GM12878 (cell line): ENCODE results near the gene ZBED1. TPM values are rescaled to one million over a fixed set of nuclear protein-coding genes. Genes with fewer than 3 reads are reported as not detected.

Experiments
- ATAC-seq: fragments of 200-7000 bp; cut with Tn5 transposase; 3 replicates; pipeline ENCODE4 v1.9.1; 2020; ENCODE audit warnings: mild to moderate bottlenecking, moderate library complexity
- BruUV-seq: library from RNA; stranded (reverse); fragments of 400-500 nt; replicated peaks from 2 replicates; lab custom pipeline; 2021; lab: Mats Ljungman, UMichigan
- CTCF ChIA-PET: fragments of 300-600 bp; sonication (Branson Sonifier 250); formaldehyde crosslinking; extraction: SDS; loops from one replicate; lab custom pipeline; 2021; ENCODE audit warnings: inconsistent platforms; lab: Yijun Ruan, JAX
- POLR2A ChIA-PET: fragments of 350-600 bp; formaldehyde crosslinking; extraction: SDS; loops from one replicate; lab custom pipeline; 2021; ENCODE audit warnings: inconsistent platforms; lab: Charles Lee
- RAD21 ChIA-PET: fragments of 300-600 bp; sonication (Branson Sonifier 250); formaldehyde crosslinking; loops from one replicate; lab custom pipeline; 2023; ENCODE audit warnings: antibody characterized with exemption; ENCODE audit not compliant: unreplicated experiment; lab: Charles Lee
- SMC1A ChIA-PET: fragments of 300-600 bp; sonication (Branson Sonifier 250); formaldehyde crosslinking; loops from one replicate; lab custom pipeline; 2023; ENCODE audit not compliant: unreplicated experiment, uncharacterized antibody; lab: Charles Lee
- DNase-seq: peaks from one replicate; pipeline ENCODE4 v3.0.0-alpha.2; 2011; ENCODE audit warnings: low read depth, low spot score
- FAIRE-seq: peaks from 3 replicates; lab custom pipeline; 2011; peaks lifted over from hg19 to GRCh38; lab: Jason Lieb, UNC
- H2AFZ ChIP-seq: 2 replicates; pipeline ENCODE4 v1.6.0; 2011; ENCODE audit warnings: low read depth, low read length, control low read depth; ENCODE audit not compliant: control insufficient read depth
- H3K27ac ChIP-seq: 2 replicates; pipeline ENCODE4 v1.5.1; 2011; ENCODE audit warnings: control low read depth; ENCODE audit not compliant: control insufficient read depth, insufficient read depth
- H3K27me3 ChIP-seq, 2 experiments: replicated peaks in 1 of 2; 2 replicates each; pipeline versions ENCODE4 v1.6.0 to v1.6.1; 2011; ENCODE audit warnings: low read length in 1 of 2; ENCODE audit not compliant: control insufficient read depth in 2 of 2, insufficient read depth in 2 of 2
- H3K36me3 ChIP-seq, 2 experiments: 2 replicates each; pipeline ENCODE4 v1.5.1; 2011; ENCODE audit warnings: low read length in 1 of 2; ENCODE audit not compliant: control insufficient read depth in 2 of 2, insufficient read depth in 2 of 2
- H3K4me1 ChIP-seq: 2 replicates; pipeline ENCODE4 v1.6.1; 2011; ENCODE audit warnings: mild to moderate bottlenecking, low read length, moderate library complexity, mixed read lengths; ENCODE audit not compliant: control insufficient read depth, insufficient read depth
- H3K4me2 ChIP-seq: 2 replicates; pipeline ENCODE4 v1.6.0; 2011; ENCODE audit warnings: control low read depth; ENCODE audit not compliant: control insufficient read depth, insufficient read depth
- H3K4me3 ChIP-seq: fragments of 200-600 bp; sonication (generic); 2 replicates; pipeline ENCODE4 v1.5.1; 2016
- H3K79me2 ChIP-seq: 2 replicates; pipeline ENCODE4 v1.6.0; 2011; ENCODE audit warnings: low read length; ENCODE audit not compliant: control insufficient read depth, insufficient read depth
- H3K9ac ChIP-seq: 2 replicates; pipeline ENCODE4 v1.8.0; 2011; ENCODE audit warnings: low read length, control low read depth, mixed read lengths; ENCODE audit not compliant: control insufficient read depth, insufficient read depth
- H3K9me3 ChIP-seq: replicated peaks from 3 replicates; pipeline ENCODE4 v1.5.1; 2011; ENCODE audit warnings: mild to moderate bottlenecking, low read length; ENCODE audit not compliant: control insufficient read depth, insufficient read depth
- H4K20me1 ChIP-seq: 2 replicates; pipeline ENCODE4 v1.6.0; 2011; ENCODE audit not compliant: control insufficient read depth, insufficient read depth
- EGR1 ChIP-seq, 2 experiments: IDR thresholded peaks; 1 replicate in 1 of 2; 2 replicates in 1 of 2; pipeline ENCODE4 v1.6.1; 2011 to 2012; ENCODE audit warnings: low read depth in 2 of 2, low read length in 2 of 2, borderline replicate concordance in 1 of 2, mild to moderate bottlenecking in 1 of 2, moderate library complexity in 1 of 2
- POLR2AphosphoS2 ChIP-seq: IDR thresholded peaks from 2 replicates; pipeline ENCODE4 v1.6.1; 2011; ENCODE audit warnings: low read depth, mild to moderate bottlenecking, low read length, improper control_type of control experiment, moderate library complexity
- RBBP5 ChIP-seq: fragments of 200-600 bp; sonication (generic); conservative IDR thresholded peaks from 2 replicates; pipeline ENCODE4 v1.6.1; 2016
- SKIL ChIP-seq: fragments of 450-650 bp; IDR thresholded peaks from 2 replicates; pipeline ENCODE4 v1.6.1; 2017; ENCODE audit warnings: mild to moderate bottlenecking, low read depth, inconsistent platforms; ENCODE audit not compliant: poor library complexity, severe bottlenecking
- WGBS: methylation state at CpG from one replicate; pipeline ENCODE4 v1.1.6; 2016; ENCODE audit warnings: low lambda C conversion rate; ENCODE audit not compliant: insufficient replicate concordance, insufficient coverage; ENCODE audit errors: missing lambda C conversion rate; 5-methylcytosine and 5-hydroxymethylcytosine counted together
- in situ Hi-C: fragments of 300-500 bp; cut with MboI; formaldehyde crosslinking; loops from 9 replicates; pipeline ENCODE4 v1.14.3; 2018; ENCODE audit warnings: mixed read lengths
- intact Hi-C: fragments of 100-400 bp; cut with micrococcal nuclease; formaldehyde crosslinking; loops from one replicate; pipeline ENCODE4 v1.14.2; 2022; ENCODE audit not compliant: unreplicated experiment
- polyA plus RNA-seq, 11 experiments: library from polyadenylated mRNA; depleted of rRNA in 4 of 11; unstranded in 6 of 11; stranded (reverse) in 5 of 11; fragments of >200 nt; fragmentation: Nextera tagmentation in 4 of 11; fragmentation: Illumina TruSeq in 1 of 11; extraction: Ambion mirVana in 4 of 11; extraction: Trizol in 1 of 11; gene quantifications; 1 replicate in 1 of 11; 2 replicates in 10 of 11; pipeline versions ENCODE4 v1.2.1 to v1.2.3, GENCODE V29; 2011 to 2016; ENCODE audit warnings: inconsistent platforms in 2 of 11, missing spikeins in 2 of 11, low read depth in 1 of 11
- total RNA-seq, 4 experiments: library from RNA; depleted of rRNA in 3 of 4; stranded (reverse); fragments of >200 nt in 3 of 4; fragmentation: Illumina TruSeq in 1 of 4; extraction: Trizol in 1 of 4; gene quantifications; 2 replicates each; pipeline versions ENCODE4 v1.2.1 to v1.2.3, GENCODE V29; 2013 to 2021

ZBED1 gene
- total and polyA plus RNA-seq, 10 of the 15 experiments (the other 5 are each of a cell fraction or from before 2014, with no cell fraction given): 1.9 to 75.5 (median 40.5) TPM

- Histone ChIP-seq H3K4me1 (peaks cover 15% of the 10 kb centered on the region), H4K20me1 (no peaks in the 10 kb centered on the region), H3K9me3 (no peaks in the 10 kb centered on the region; the same call in 2 of the 3 replicates), H3K79me2 (peaks cover 57% of the 10 kb centered on the region), H3K9ac (no peak overlapping the region), H3K4me3 (0 out of 2 replicates have a peak overlapping the region, but pooled peaks have one; percentile 16), H3K27me3 (no peaks in the 10 kb centered on the region), H2AFZ (no peak overlapping the region), H3K4me2 (0 out of 2 replicates have a peak overlapping the region, but pooled peaks have one; percentile 10), H3K36me3 (peaks cover 5 to 11% of the 10 kb centered on the region in 2 experiments; a peak in 3 of 4 replicates), H3K27ac (no peak overlapping the region)
- BruUV-seq: no TSS peak
- SMC1A ChIA-PET: no interaction called here
- in situ Hi-C loops: no loop called here
- intact Hi-C loops: loop anchor here (5.0 kb wide), 1 partner anchor 833 kb away; no protein-coding TSS in a partner anchor
- DNase-seq (no peak), ATAC-seq (no peak), FAIRE-seq (no peak)
- CTCF ChIA-PET: no interaction called here
- RAD21 ChIA-PET: no interaction called here
- WGBS: 95% methylated on average over 14 of the region's 14 CpGs
- 0 out of 2 replicates have a peak, but pooled peaks have one; percentile 12 for TF ChIP-seq POLR2AphosphoS2
- TF ChIP-seq SKIL: no peak
- POLR2A ChIA-PET: no interaction called here
Measured at GRCh38 chrX:2495595-2495994, 5.2 kb downstream of the ZBED1 start.

GRCh38 chrX:2492531-2493218 is 8.1 kb downstream of the ZBED1 start:
- no peak for TF ChIP-seq EGR1 (IDR thresholded peaks at IDR 0.05; ENCODE audit: borderline replicate concordance in 1 of 2, low read depth in 2 of 2, low read length in 2 of 2)
- no peak for TF ChIP-seq RBBP5
- H3K9ac ChIP-seq: no peak overlapping the region
- peaks cover 30% of the 10 kb centered on the region for H3K79me2 ChIP-seq
- no peaks in the 10 kb centered on the region; the same call in 2 of the 3 replicates for H3K9me3 ChIP-seq
- POLR2A ChIA-PET: no interaction called here
- DNase-seq: no peak
- H3K4me2 ChIP-seq: no peak overlapping the region
- SMC1A ChIA-PET: no interaction called here
- no peaks in the 10 kb centered on the region for H3K27me3 ChIP-seq
- in situ Hi-C loops (no loop called here), intact Hi-C loops (no loop called here)
- CTCF ChIA-PET: no interaction called here
- ATAC-seq: no peak
- H3K4me1 ChIP-seq: peaks cover 2% of the 10 kb centered on the region
- WGBS: 92% methylated on average over 22 of the region's 22 CpGs
- no peak for FAIRE-seq
- BruUV-seq: no TSS peak
- RAD21 ChIA-PET: no interaction called here
- H2AFZ ChIP-seq: no peak overlapping the region
- peaks cover 12 to 29% of the 10 kb centered on the region in 2 experiments; a peak in 3 of 4 replicates for H3K36me3 ChIP-seq
- no peak overlapping the region for H3K4me3 ChIP-seq
- no peak overlapping the region for H3K27ac ChIP-seq
- no peaks in the 10 kb centered on the region for H4K20me1 ChIP-seq
